Psoas muscle (tissue), 8 donors: ENCODE measurements around the gene KIF6. TPM values are rescaled to one million over a fixed set of nuclear protein-coding genes. Genes with fewer than 3 reads are reported as not detected.

Source experiments
- ATAC-seq, 4 donors: fragments of 200-7000 bp; cut with Tn5 transposase; one replicate each; pipeline ENCODE4 v1.9.1; 2020; ENCODE audit warnings: moderate library complexity in 3 of 4, mild to moderate bottlenecking in 2 of 4
- DNase-seq, 2 donors: peaks; one replicate each; pipeline ENCODE4 v3.0.0-alpha.2; 2020
- H3K27ac ChIP-seq: fragments of 200-600 bp; one replicate; pipeline ENCODE4 v1.8.0; 2022
- H3K27me3 ChIP-seq, 3 donors: fragments of 200-600 bp in 1 of 3; one replicate each; pipeline versions ENCODE4 v1.6.1 to v1.8.0; 2013 to 2022; ENCODE audit warnings: low read length in 2 of 3, mild to moderate bottlenecking in 2 of 3, moderate library complexity in 1 of 3; ENCODE audit not compliant: insufficient read depth in 3 of 3
- H3K36me3 ChIP-seq, 2 donors: fragments of 200-600 bp in 1 of 2; one replicate each; pipeline versions ENCODE4 v1.6.1 to v1.8.0; 2013 to 2022; ENCODE audit warnings: low read depth in 1 of 2, mild to moderate bottlenecking in 1 of 2, moderate library complexity in 1 of 2; ENCODE audit not compliant: insufficient read depth in 1 of 2
- H3K4me1 ChIP-seq: fragments of 200-600 bp; one replicate; pipeline ENCODE4 v1.8.0; 2022
- H3K4me3 ChIP-seq: fragments of 200-600 bp; one replicate; pipeline ENCODE4 v1.8.0; 2022; ENCODE audit warnings: mild to moderate bottlenecking
- H3K9me3 ChIP-seq: fragments of 200-600 bp; one replicate; pipeline ENCODE4 v1.8.0; 2022
- CTCF ChIP-seq: fragments of 200-600 bp; IDR thresholded peaks from one replicate; pipeline ENCODE4 v1.8.0; 2022; ENCODE audit warnings: antibody characterized with exemption
- WGBS, 3 donors: extraction: QIAGEN DNeasy Blood & Tissue Kit; methylation state at CpG; one replicate each; pipeline versions ENCODE4 v1.1.6 to v1.1.7; 2013; 5-methylcytosine and 5-hydroxymethylcytosine counted together
- intact Hi-C, 2 donors: fragments of 100-400 bp; cut with DNase I; formaldehyde crosslinking; loops; one replicate each; pipeline versions ENCODE4 v1.11.0 to v1.14.2; 2022
- polyA plus RNA-seq, 3 donors: library from polyadenylated mRNA; stranded (reverse); fragments of 200-250 nt; gene quantifications; one replicate each; pipeline ENCODE4 v1.2.3, GENCODE V29; 2013
- total RNA-seq, 4 donors: library from RNA; stranded (reverse); fragmentation: NEBNext Ultra II Directional in 2 of 4; extraction: Animal tissue kit (Norgen Biotek cat#: 25700) in 2 of 4; gene quantifications; one replicate each; pipeline versions ENCODE4 v1.2.1 to v1.2.4, GENCODE V29; 2021 to 2023
- donor health status: healthy with polysubstance abuse.
- donor health status: DM: no; HTN: no; CAD: no; lungs with moderate emphysema.
- donor health status: Bipolar disorder and iron deficiency.
- donor health status: healthy.
- donor health status: DM: yes; HTN: yes; CAD: no.
- donor health status: DM: no; HTN: no; CAD: no.
- donor health status: DM: no; HTN: no; CAD: no.
- donor health status: DM: yes; HTN: yes; CAD: no.

The KIF6 gene
- total and polyA plus RNA-seq, 7 donors, result 0.03 to 0.17 (median 0.09) TPM; not detected in 2

DNA sequence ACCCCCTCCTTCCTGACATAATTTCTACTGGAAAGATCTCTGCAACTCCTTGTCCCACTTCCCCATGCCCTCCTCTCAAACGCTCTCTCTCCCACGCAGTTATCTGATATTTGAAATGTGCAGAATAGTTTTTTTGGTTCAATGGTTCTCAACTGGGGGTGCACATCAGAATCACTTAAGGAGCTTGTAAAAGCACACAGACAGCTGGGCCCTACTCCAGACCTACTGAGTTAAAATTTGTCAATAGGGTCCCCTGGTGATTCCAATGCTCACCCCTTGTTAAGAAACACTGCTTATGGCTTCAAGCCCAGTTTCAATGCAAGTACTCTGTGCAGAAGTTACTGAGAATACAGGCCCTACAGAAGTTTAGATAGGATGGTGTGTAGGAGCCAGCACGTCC lies 357.5 kb downstream of the KIF6 start:
- Histone ChIP-seq H3K27ac (no peak overlapping the region), H3K4me3 (no peak overlapping the region), H3K4me1 (no peaks in the 10 kb centered on the region), H3K36me3 (no peaks in the 10 kb centered on the region), H3K9me3 (no peaks in the 10 kb centered on the region), H3K27me3 (no peaks in the 10 kb centered on the region)
- no peak for TF ChIP-seq CTCF
- ATAC-seq, result no peak
- DNase-seq, result no peak
- WGBS, 3 donors, result 84 to 89% (median 87%) methylated on average over 3 of the region's 3 CpGs
- intact Hi-C loops, result loop anchor here in 1 of 2 donors (10.0 kb wide), 1 partner anchor 947 kb away; no protein-coding TSS in a partner anchor

GRCh38 chr6:39366931-39367618 lies 358.1 kb downstream of the KIF6 start:
- WGBS, 3 donors, result 70 to 76% (median 74%) methylated on average over 9 of the region's 9 CpGs
- Histone ChIP-seq H3K36me3 (no peaks in the 10 kb centered on the region), H3K9me3 (no peaks in the 10 kb centered on the region), H3K27me3 (no peaks in the 10 kb centered on the region), H3K4me1 (no peaks in the 10 kb centered on the region), H3K4me3 (no peak overlapping the region), H3K27ac (no peak overlapping the region)
- intact Hi-C loops, result loop anchor here in 1 of 2 donors (10.0 kb wide), 1 partner anchor 948 kb away; no protein-coding TSS in a partner anchor
- ATAC-seq, result no peak
- DNase-seq, result no peak
- no peak for TF ChIP-seq CTCF

DNA sequence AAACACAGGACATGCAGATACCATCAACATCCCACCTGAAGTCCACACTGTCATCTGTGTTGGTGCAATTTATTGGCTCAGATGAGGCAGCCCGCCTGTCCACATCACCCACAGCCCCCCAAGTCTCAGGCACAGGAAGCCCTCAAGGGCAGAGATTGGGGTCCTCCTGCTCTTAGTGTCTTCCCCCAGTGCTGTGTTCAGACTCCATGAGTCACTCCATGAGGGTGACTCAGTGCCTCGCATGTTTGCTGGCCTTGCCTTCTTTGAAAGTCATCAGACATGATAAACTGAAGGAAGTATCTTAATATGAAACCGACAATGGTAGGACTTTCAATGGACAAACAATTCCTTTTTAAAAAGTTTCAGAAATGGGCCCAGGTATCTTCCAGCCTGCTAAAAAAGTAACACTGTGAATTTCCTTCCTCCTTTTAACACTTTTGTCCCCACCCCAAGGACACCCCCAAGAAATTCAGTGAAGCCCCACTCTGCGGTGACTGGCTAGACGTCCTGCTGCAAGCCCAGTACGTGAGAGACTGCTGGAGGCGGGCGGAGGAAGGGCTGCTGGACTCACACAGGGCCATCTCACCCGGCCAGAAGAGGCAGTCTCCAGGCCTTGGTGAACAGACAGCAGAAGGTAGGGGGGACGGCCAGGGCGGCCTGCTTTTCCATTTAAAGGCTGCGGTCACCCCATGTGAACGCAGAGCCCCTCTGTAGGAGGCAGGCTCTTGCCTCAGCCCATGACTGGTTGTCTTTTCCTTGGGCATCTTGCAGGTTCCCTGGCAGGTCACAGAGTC lies 359.7 kb downstream of the KIF6 start:
- no peaks in the 10 kb centered on the region for H3K4me1 ChIP-seq
- no peak overlapping the region for H3K4me3 ChIP-seq
- no peak for TF ChIP-seq CTCF
- WGBS, 3 donors, result 87 to 92% (median 90%) methylated on average over 13 of the region's 13 CpGs
- H3K27ac ChIP-seq, result no peak overlapping the region
- H3K9me3 ChIP-seq, result no peaks in the 10 kb centered on the region
- no peaks in the 10 kb centered on the region for H3K27me3 ChIP-seq
- DNase-seq, result no peak
- ATAC-seq, result no peak
- intact Hi-C loops, result loop anchor here in 1 of 2 donors (10.0 kb wide), 1 partner anchor 949 kb away; no protein-coding TSS in a partner anchor
- H3K36me3 ChIP-seq, result no peaks in the 10 kb centered on the region

GRCh38 chr6:39363280-39363679 lies 361.9 kb downstream of the KIF6 start:
- intact Hi-C loops, result loop anchor here in 1 of 2 donors (10.0 kb wide), 1 partner anchor 952 kb away; no protein-coding TSS in a partner anchor
- H3K27ac ChIP-seq, result no peak overlapping the region
- no peaks in the 10 kb centered on the region for H3K9me3 ChIP-seq
- no peak for ATAC-seq
- no peaks in the 10 kb centered on the region for H3K27me3 ChIP-seq
- H3K36me3 ChIP-seq, result no peaks in the 10 kb centered on the region
- 74 to 82% (median 77%) methylated on average over 8 of the region's 8 CpGs for WGBS, 3 donors
- DNase-seq, result no peak
- no peak overlapping the region for H3K4me3 ChIP-seq
- TF ChIP-seq CTCF, result no peak
- H3K4me1 ChIP-seq, result no peaks in the 10 kb centered on the region
